ENCODE measurements around the gene CXorf65. TPM values are rescaled to one million over a fixed set of nuclear protein-coding genes. Genes with fewer than 3 reads are reported as not detected.

CXorf65 gene
- total RNA-seq, 1 donor from 2014 or later: 24.6 TPM

- intact Hi-C loops (cut with micrococcal nuclease): loop anchor here (1.0 to 10.0 kb wide), 5 partner anchors 27 to 613 kb away; partner anchors contain the start of genes FOXO4, IL2RG and TAF1
These were observed 38.3 kb downstream of the CXorf65 start, which contains the start of gene SNX12 for GRCh38 chrX:71068044-71068918. TSS of gene SNX12 (minus strand) at chrX:71068334. CDS start at chrX:71068306, 28 bp downstream.

GRCh38 chrX:71067712-71068043 is 38.9 kb downstream of the CXorf65 start:
- intact Hi-C loops (cut with micrococcal nuclease): loop anchor here (1.0 to 10.0 kb wide), 5 partner anchors 28 to 613 kb away; partner anchors contain the start of genes FOXO4, IL2RG and TAF1

DNA sequence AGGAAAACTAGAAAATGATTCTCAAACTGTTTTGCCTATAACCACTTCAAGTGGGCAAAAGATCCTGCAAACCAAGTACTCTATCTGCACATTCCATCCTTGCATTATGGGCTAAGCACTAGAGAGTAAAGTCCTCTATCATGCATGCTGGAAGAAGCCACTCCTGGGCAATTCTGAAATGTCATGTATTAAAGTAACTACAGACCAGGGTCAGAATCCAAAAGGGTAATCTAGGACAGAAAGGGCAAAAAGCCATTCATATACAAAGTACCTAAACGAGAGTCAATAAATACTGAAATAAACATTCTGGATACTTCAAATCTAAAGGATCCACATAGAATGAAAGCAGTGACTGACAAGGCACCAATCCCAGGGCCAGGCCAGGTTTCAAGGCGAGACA is 39.5 kb downstream of the CXorf65 start:
- intact Hi-C loops (cut with micrococcal nuclease): loop anchor here (5.0 to 10.0 kb wide), 3 partner anchors 45 to 612 kb away; partner anchors contain the start of genes IL2RG and TAF1

GRCh38 chrX:71060127-71060526 is 46.4 kb downstream of the CXorf65 start:
- intact Hi-C loops (cut with micrococcal nuclease): loop anchor here (10.0 kb wide), 1 partner anchor 605 kb away; no protein-coding TSS in a partner anchor

- intact Hi-C loops (cut with micrococcal nuclease): no loop called here
These were observed 48.6 kb downstream of the CXorf65 start for GRCh38 chrX:71057848-71058530.

DNA sequence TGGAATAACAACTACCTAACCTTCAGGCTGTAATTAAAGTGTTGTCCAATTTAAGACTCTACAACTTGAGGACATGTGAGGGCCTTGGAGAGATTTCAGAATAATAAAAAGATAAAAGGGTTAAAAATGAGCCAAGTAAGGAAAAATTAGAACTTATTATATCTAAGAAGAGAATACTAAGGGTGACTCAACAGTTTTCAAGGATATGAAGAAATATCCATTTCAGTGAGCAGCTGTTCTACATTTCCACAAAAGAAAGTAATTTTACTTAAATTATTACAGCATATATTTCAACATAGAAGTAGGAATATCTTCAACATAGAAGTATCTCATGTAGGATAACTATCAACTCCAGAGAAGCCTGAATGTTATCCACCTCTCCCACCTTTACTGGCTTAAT is 49.7 kb downstream of the CXorf65 start:
- intact Hi-C loops (cut with micrococcal nuclease): no loop called here

Other genes with a start within 250 kb of the CXorf65 start
- not detected in 2 replicates for gene TEX11, start 198.0 kb downstream of the CXorf65 start, total RNA-seq
- not detected in 2 replicates for gene SLC7A3, start 175.6 kb downstream of the CXorf65 start, total RNA-seq
- 46.2 and 48.2 TPM in 2 replicates for gene SNX12, start 38.4 kb downstream of the CXorf65 start, total RNA-seq
- gene FOXO4, start 10.9 kb downstream of the CXorf65 start, total RNA-seq: 8.4 and 10.3 TPM in 2 replicates
- 502 and 503 TPM in 2 replicates for gene IL2RG, start 4.8 kb upstream of the CXorf65 start, total RNA-seq
- 54.7 and 63.0 TPM in 2 replicates for gene MED12, start 11.9 kb upstream of the CXorf65 start, total RNA-seq
- 1.3 TPM in 2 replicates for gene NLGN3, start 38.1 kb upstream of the CXorf65 start, total RNA-seq
- 0.39 TPM in 1 of 2 replicates, not detected in the other for gene GJB1, start 116.5 kb upstream of the CXorf65 start, total RNA-seq
- gene ZMYM3, start 147.4 kb upstream of the CXorf65 start, total RNA-seq: 20.9 and 21.8 TPM in 2 replicates
- gene NONO, start 176.9 kb upstream of the CXorf65 start, total RNA-seq: 510 and 529 TPM in 2 replicates
- gene ITGB1BP2, start 195.0 kb upstream of the CXorf65 start, total RNA-seq: 5.6 and 7.8 TPM in 2 replicates